Naive thymus-derived CD4-positive, alpha-beta T cell (primary cell): ENCODE data around the gene S100Z. TPM values are rescaled to one million over a fixed set of nuclear protein-coding genes. Genes with fewer than 3 reads are reported as not detected.
"Not testable (repeated sequence)": the region's sequence is repeated elsewhere in the genome, so short reads cannot be mapped to it uniquely, and the experiment has no call there.

Experiments
- ATAC-seq: fragments of 150-1000 bp; cut with Tn5 transposase; 2 replicates; pipeline ENCODE4 v1.10.0; 2021; ENCODE audit warnings: mild to moderate bottlenecking, moderate library complexity
- CTCF ChIA-PET: fragments of 350-600 bp; sonication (Branson Sonifier 250); formaldehyde crosslinking; loops from one replicate; lab custom pipeline; 2021; ENCODE audit warnings: antibody characterized with exemption; lab: Charles Lee
- POLR2A ChIA-PET: fragments of 350-600 bp; sonication (Branson Sonifier 250); formaldehyde crosslinking; loops from one replicate; lab custom pipeline; 2021; ENCODE audit warnings: antibody characterized with exemption, inconsistent platforms; lab: Charles Lee
- DNase-seq, 9 donors: peaks; one replicate each; pipeline versions ENCODE4 v3.0.0 to v3.0.0-alpha.2; 2020 to 2022; ENCODE audit warnings: mixed read lengths in 1 of 9
- H3K27ac ChIP-seq: one replicate; pipeline ENCODE4 v1.7.0; 2013; ENCODE audit warnings: mild to moderate bottlenecking, low read depth, low read length, moderate library complexity
- H3K27me3 ChIP-seq, 2 donors: one replicate each; pipeline ENCODE4 v1.7.0; 2013; ENCODE audit warnings: low read length in 2 of 2, mild to moderate bottlenecking in 2 of 2, moderate library complexity in 2 of 2; ENCODE audit not compliant: control insufficient read depth in 2 of 2, insufficient read depth in 2 of 2
- H3K36me3 ChIP-seq, 3 experiments: 1 replicate in 2 of 3; 2 replicates in 1 of 3; pipeline ENCODE4 v1.7.0; 2013; ENCODE audit warnings: low read length in 3 of 3, mild to moderate bottlenecking in 3 of 3, moderate library complexity in 1 of 3; ENCODE audit not compliant: insufficient read depth in 3 of 3, control insufficient read depth in 2 of 3
- H3K4me1 ChIP-seq, 2 donors: one replicate each; pipeline ENCODE4 v1.7.0; 2013; ENCODE audit warnings: low read length in 2 of 2, mild to moderate bottlenecking in 2 of 2, moderate library complexity in 1 of 2; ENCODE audit not compliant: control insufficient read depth in 2 of 2, insufficient read depth in 2 of 2
- H3K4me3 ChIP-seq: 2 replicates; pipeline ENCODE4 v1.7.0; 2013; ENCODE audit warnings: mild to moderate bottlenecking, low read length
- H3K9me3 ChIP-seq, 3 experiments: 1 replicate in 2 of 3; 2 replicates in 1 of 3; pipeline ENCODE4 v1.7.0; 2013; ENCODE audit warnings: low read length in 3 of 3; ENCODE audit not compliant: control insufficient read depth in 2 of 3
- H3K27ac Mint-ChIP-seq, 9 donors: one replicate each; pipeline ENCODE4 v1.8.0; 2020 to 2022; ENCODE audit warnings: mixed read lengths in 9 of 9, mild to moderate bottlenecking in 8 of 9, moderate library complexity in 5 of 9, inconsistent platforms in 2 of 9
- H3K27me3 Mint-ChIP-seq, 5 donors: one replicate each; pipeline ENCODE4 v1.8.0; 2021 to 2022; ENCODE audit warnings: mixed read lengths in 5 of 5, mild to moderate bottlenecking in 1 of 5
- H3K36me3 Mint-ChIP-seq, 5 donors: one replicate each; pipeline ENCODE4 v1.8.0; 2020 to 2022; ENCODE audit warnings: mixed read lengths in 5 of 5, mild to moderate bottlenecking in 3 of 5, inconsistent platforms in 1 of 5
- H3K4me1 Mint-ChIP-seq, 7 donors: one replicate each; pipeline ENCODE4 v1.8.0; 2020 to 2022; ENCODE audit warnings: mixed read lengths in 7 of 7, mild to moderate bottlenecking in 3 of 7, inconsistent platforms in 1 of 7
- H3K4me3 Mint-ChIP-seq, 10 donors: one replicate each; pipeline ENCODE4 v1.8.0; 2020 to 2022; ENCODE audit warnings: mild to moderate bottlenecking in 10 of 10, mixed read lengths in 10 of 10, moderate library complexity in 6 of 10, inconsistent platforms in 2 of 10
- H3K9me3 Mint-ChIP-seq, 11 donors: one replicate each; pipeline ENCODE4 v1.8.0; 2020 to 2022; ENCODE audit warnings: mixed read lengths in 11 of 11, mild to moderate bottlenecking in 4 of 11, inconsistent platforms in 1 of 11, moderate library complexity in 1 of 11
- intact Hi-C, 2 donors: fragments of 100-400 bp; cut with micrococcal nuclease; formaldehyde crosslinking; loops; one replicate each; pipeline ENCODE4 v1.15.1; 2023
- polyA plus RNA-seq, 2 donors: library from polyadenylated mRNA; unstranded; fragments of 300-500 nt; fragmentation: Illumina TruSeq; gene quantifications; one replicate each; pipeline ENCODE4 v1.2.3, GENCODE V29; 2021
- total RNA-seq, 6 experiments: library from RNA in 5 of 6; stranded (reverse) in 5 of 6; gene quantifications; 1 replicate in 5 of 6; 2 replicates in 1 of 6; pipeline ENCODE4 v1.2.3 and lab custom pipeline; 2021 to 2026

S100Z gene
- total and polyA plus RNA-seq, 7 experiments from 2014 or later, result 1.3 to 5.3 (median 4.2) TPM; not detected in 4

DNA sequence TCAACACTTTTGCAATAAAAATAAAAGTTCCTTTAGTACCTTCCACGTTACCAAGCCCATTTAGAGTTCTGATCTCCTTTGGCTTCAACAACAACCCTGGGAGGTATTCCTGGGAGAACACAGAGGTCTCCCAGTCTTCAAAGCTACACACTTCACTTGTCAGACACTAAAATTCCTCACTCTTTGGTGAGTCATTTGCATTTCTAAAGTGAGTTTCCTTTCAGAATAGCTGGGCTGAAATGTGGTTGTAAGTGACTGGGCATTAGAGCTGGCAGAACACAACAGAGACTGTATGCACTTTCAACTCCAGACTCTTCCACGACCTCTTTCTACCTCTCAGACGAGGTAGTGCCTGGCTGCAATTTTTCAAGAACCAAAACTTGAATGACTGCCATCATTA is 42.5 kb upstream of the S100Z start:
- no peak for ATAC-seq
- Histone ChIP-seq H3K9me3 (no peaks in the 10 kb centered on the region), H3K4me1 (no peaks in the 10 kb centered on the region), H3K27me3 (no peaks in the 10 kb centered on the region), H3K27ac (no peak overlapping the region), H3K4me3 (no peak overlapping the region), H3K36me3 (no peaks in the 10 kb centered on the region)
- Mint-ChIP-seq H3K4me1 (peaks cover 0 to 4% (median 0%) of the 10 kb centered on the region in 7 donors), H3K27me3 (peaks cover 0 to 7% (median 0%) of the 10 kb centered on the region in 5 donors), H3K4me3 (no peak overlapping the region), H3K27ac (no peak overlapping the region), H3K36me3 (no peaks in the 10 kb centered on the region), H3K9me3 (peaks cover 0 to 11% (median 4%) of the 10 kb centered on the region in 11 donors)
- intact Hi-C loops, result no loop called here
- ChIA-PET POLR2A (no interaction called here), CTCF (no interaction called here)
- DNase-seq, result no peak

DNA sequence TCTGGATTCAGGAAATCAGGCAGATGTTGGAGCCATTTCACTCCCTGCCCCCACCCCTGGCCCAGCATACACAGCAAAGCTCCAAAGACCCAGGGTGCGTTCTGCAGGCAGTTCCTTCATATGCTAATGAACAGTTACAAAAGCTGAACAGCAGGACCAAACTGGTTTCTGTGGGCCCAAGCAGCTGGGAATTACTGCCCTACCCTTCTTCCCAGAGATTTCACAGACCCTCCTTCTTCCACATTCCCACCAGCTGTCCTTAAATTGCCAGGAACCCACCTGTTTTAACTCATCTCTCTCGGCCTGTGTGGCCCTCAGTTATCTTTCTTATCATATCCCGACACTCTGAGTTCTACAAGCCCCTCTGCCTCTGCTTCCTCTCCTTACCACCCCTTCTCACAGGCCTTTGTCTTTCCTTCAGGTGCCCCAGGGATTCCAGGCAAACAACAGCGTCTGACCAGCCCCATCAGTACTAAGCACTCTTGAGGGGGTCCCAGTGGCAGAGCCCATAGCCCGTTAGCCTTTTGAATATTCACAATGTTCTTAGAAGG is 41.6 kb upstream of the S100Z start:
- ATAC-seq (no peak), DNase-seq (no peak)
- no peaks in the 10 kb centered on the region for H3K9me3 ChIP-seq
- H3K36me3 Mint-ChIP-seq, result no peaks in the 10 kb centered on the region
- ChIA-PET POLR2A (no interaction called here), CTCF (no interaction called here)
- peaks cover 0 to 5% (median 0%) of the 10 kb centered on the region in 5 donors for H3K27me3 Mint-ChIP-seq
- no peaks in the 10 kb centered on the region for H3K27me3 ChIP-seq
- no peaks in the 10 kb centered on the region for H3K36me3 ChIP-seq
- no peak overlapping the region for H3K27ac Mint-ChIP-seq
- H3K27ac ChIP-seq, result no peak overlapping the region
- peaks cover 0 to 4% (median 0%) of the 10 kb centered on the region in 7 donors for H3K4me1 Mint-ChIP-seq
- H3K4me1 ChIP-seq, result no peaks in the 10 kb centered on the region
- peaks cover 0 to 11% (median 4%) of the 10 kb centered on the region in 11 donors for H3K9me3 Mint-ChIP-seq
- no peak overlapping the region for H3K4me3 ChIP-seq
- intact Hi-C loops, result no loop called here
- no peak overlapping the region for H3K4me3 Mint-ChIP-seq

DNA sequence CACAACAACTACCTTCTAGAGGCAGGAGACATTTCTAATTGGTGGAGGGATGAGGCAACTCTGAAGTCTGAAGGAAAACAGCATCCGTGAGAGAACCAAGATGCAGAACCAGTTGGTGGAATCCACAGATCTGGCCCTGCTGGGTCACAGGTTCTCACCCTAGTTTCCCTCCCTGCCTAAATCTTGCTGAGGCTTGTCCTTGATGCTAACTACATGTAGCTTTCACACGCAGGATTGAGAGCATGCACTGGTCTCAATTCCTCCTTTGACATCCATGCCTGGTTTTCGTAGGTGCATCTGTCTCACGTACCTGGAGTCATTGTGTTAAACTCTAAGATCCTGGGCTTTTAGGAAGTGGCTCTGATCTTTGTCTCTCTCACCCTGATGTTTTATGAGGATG is 40.7 kb upstream of the S100Z start:
- H3K27ac Mint-ChIP-seq, result no peak overlapping the region
- H3K9me3 Mint-ChIP-seq, result peaks cover 0 to 11% (median 4%) of the 10 kb centered on the region in 11 donors
- ChIA-PET CTCF (no interaction called here), POLR2A (no interaction called here)
- no peak for DNase-seq
- H3K36me3 Mint-ChIP-seq, result no peaks in the 10 kb centered on the region
- no peaks in the 10 kb centered on the region for H3K9me3 ChIP-seq
- no peak for ATAC-seq
- H3K27me3 Mint-ChIP-seq, result peaks cover 0 to 5% (median 0%) of the 10 kb centered on the region in 5 donors
- no peak overlapping the region for H3K27ac ChIP-seq
- H3K36me3 ChIP-seq, result no peaks in the 10 kb centered on the region
- intact Hi-C loops, result no loop called here
- no peak overlapping the region for H3K4me3 ChIP-seq
- H3K4me1 ChIP-seq, result no peaks in the 10 kb centered on the region
- no peak overlapping the region for H3K4me3 Mint-ChIP-seq
- no peaks in the 10 kb centered on the region for H3K27me3 ChIP-seq
- peaks cover 0 to 6% (median 0%) of the 10 kb centered on the region in 7 donors for H3K4me1 Mint-ChIP-seq

DNA sequence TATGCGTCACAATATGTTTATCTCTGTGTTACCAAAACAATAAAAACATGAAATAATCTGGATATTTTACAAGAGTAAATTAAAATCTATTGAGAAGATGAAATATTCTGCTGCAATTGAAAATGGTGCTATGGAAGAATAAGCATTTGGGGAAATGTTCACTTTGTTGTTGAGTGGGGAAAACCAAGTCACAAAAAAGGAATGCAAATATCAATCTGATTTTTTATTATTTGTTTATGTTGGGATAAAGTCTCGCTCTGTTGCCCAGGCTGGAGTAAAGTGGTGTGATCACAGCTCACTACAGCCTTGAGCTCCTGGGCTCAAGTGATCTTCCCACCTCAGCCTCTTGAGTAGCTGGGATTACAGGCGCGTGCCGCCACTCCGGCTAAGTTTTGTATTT is 39.6 kb upstream of the S100Z start:
- Histone ChIP-seq H3K27me3 (no peaks in the 10 kb centered on the region), H3K36me3 (no peaks in the 10 kb centered on the region), H3K4me3 (no peak overlapping the region), H3K9me3 (no peaks in the 10 kb centered on the region), H3K4me1 (no peaks in the 10 kb centered on the region), H3K27ac (no peak overlapping the region)
- H3K27me3 Mint-ChIP-seq, result peaks cover 0 to 8% (median under 1%) of the 10 kb centered on the region in 5 donors
- intact Hi-C loops, result no loop called here
- peaks cover 0 to 11% (median 4%) of the 10 kb centered on the region in 11 donors for H3K9me3 Mint-ChIP-seq
- H3K27ac Mint-ChIP-seq, result no peak overlapping the region
- H3K4me3 Mint-ChIP-seq, result no peak overlapping the region
- ChIA-PET CTCF (no interaction called here), POLR2A (no interaction called here)
- H3K4me1 Mint-ChIP-seq, result peaks cover 0 to 8% (median 0%) of the 10 kb centered on the region in 7 donors
- ATAC-seq (no peak), DNase-seq (no peak)
- no peaks in the 10 kb centered on the region for H3K36me3 Mint-ChIP-seq

DNA sequence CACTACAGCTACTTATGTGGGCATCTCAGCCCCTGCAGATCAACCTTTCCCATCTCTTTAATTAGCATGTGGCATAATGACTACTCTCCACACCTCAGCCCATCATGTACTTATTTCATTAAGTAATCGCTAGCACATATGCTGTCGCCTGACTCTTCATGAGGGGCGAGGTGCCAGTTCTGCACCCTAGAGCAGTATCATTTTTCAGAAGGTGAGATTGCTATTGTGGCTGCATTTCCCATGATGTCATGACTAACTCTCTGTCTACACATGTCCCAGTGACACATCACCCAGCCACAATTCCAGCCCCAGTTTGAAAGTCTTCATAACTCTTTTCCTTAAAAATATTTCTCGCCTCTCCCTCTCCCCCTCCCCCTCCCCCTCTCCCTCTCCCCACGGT is 38.6 kb upstream of the S100Z start:
- no peaks in the 10 kb centered on the region for H3K9me3 ChIP-seq
- H3K27ac ChIP-seq, result no peak overlapping the region
- DNase-seq (no peak), ATAC-seq (no peak)
- H3K27me3 Mint-ChIP-seq, result peaks cover 0 to 16% (median 5%) of the 10 kb centered on the region in 5 donors
- no peak overlapping the region for H3K4me3 Mint-ChIP-seq
- H3K4me3 ChIP-seq, result no peak overlapping the region
- peaks cover 0 to 5% (median 0%) of the 10 kb centered on the region in 7 donors for H3K4me1 Mint-ChIP-seq
- intact Hi-C loops, result no loop called here
- POLR2A ChIA-PET, result no interaction called here
- peaks cover 0 to 11% (median 4%) of the 10 kb centered on the region in 11 donors for H3K9me3 Mint-ChIP-seq
- CTCF ChIA-PET, result no interaction called here
- no peak overlapping the region for H3K27ac Mint-ChIP-seq
- H3K36me3 ChIP-seq, result no peaks in the 10 kb centered on the region
- no peaks in the 10 kb centered on the region for H3K4me1 ChIP-seq
- no peaks in the 10 kb centered on the region for H3K27me3 ChIP-seq
- no peaks in the 10 kb centered on the region for H3K36me3 Mint-ChIP-seq

DNA sequence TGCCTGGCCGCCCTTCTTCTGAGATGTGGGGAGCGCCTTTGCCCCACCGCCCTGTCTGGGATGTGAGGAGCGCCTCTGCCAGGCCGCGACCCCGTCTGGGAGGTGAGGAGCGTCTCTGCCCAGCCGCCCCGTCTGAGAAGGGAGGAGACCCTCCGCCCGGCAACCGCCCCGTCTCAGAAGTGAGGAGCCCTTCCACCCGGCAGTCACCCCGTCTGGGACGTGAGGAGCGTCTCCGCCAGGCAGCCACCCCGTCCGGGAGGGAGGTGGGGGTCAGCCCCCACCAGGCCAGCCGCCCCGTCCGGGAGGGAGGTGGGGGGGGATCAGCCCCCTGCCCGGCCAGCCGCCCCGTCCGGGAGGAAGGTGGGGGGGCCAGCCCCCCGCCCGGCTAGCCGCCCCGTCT is 37.6 kb upstream of the S100Z start:
- ATAC-seq, H3K27ac Mint-ChIP-seq, H3K9me3 ChIP-seq, DNase-seq, H3K27me3 ChIP-seq, intact Hi-C loops, POLR2A ChIA-PET, H3K36me3 ChIP-seq, H3K4me1 Mint-ChIP-seq, H3K4me3 ChIP-seq, H3K4me3 Mint-ChIP-seq, CTCF ChIA-PET, H3K36me3 Mint-ChIP-seq, H3K4me1 ChIP-seq, H3K27ac ChIP-seq: not testable (repeated sequence)
- peaks cover 0 to 26% (median 13%) of the 10 kb centered on the region in 5 donors for H3K27me3 Mint-ChIP-seq
- peaks cover 0 to 11% (median 4%) of the 10 kb centered on the region in 11 donors for H3K9me3 Mint-ChIP-seq

DNA sequence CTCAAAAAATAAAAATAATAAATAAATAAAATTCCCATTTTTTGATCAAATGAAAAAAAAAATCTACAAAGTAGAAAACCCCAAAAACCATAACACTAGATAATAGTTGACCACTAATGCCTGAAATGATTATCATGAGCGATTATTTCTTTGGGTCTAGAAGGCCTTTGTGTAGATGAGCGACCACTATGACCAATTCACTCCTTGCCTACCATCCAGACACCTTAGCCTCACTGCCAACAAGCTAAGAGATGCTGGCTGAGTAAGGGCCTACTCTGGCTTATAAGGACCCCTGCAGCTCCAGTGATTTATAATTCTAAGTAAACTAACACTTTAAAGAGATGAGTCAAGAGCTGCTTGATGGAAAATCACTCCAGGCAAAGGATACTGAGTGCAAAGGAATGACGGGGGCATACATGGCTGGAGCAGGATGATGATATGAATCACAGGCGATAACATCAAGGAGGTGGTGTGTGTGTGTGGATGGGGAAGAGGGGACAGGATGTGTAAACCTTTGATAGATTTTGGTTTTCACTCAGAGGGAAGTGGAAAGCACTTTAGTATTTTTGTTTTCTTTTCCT is 35.7 kb upstream of the S100Z start:
- Histone ChIP-seq H3K4me3 (no peak overlapping the region), H3K27me3 (no peaks in the 10 kb centered on the region), H3K4me1 (peaks cover 0 to 6% of the 10 kb centered on the region in 2 donors), H3K36me3 (peaks cover 0 to 4% (median 0%) of the 10 kb centered on the region in 3 experiments), H3K27ac (no peak overlapping the region), H3K9me3 (no peaks in the 10 kb centered on the region)
- Mint-ChIP-seq H3K4me1 (peaks cover 6 to 10% (median 7%) of the 10 kb centered on the region in 7 donors), H3K36me3 (no peaks in the 10 kb centered on the region), H3K4me3 (no peak overlapping the region), H3K27ac (no peak overlapping the region), H3K27me3 (peaks cover 0 to 43% (median 26%) of the 10 kb centered on the region in 5 donors), H3K9me3 (peaks cover 0 to 11% (median 4%) of the 10 kb centered on the region in 11 donors)
- POLR2A ChIA-PET, result no interaction called here
- DNase-seq (no peak), ATAC-seq (no peak)
- intact Hi-C loops, result no loop called here
- CTCF ChIA-PET, result no interaction called here
